Esophagus (tissue), 2 donors: ENCODE measurements around the gene XRCC3. TPM values are rescaled to one million over a fixed set of nuclear protein-coding genes. Genes with fewer than 3 reads are reported as not detected.

ENCODE experiments used
- H3K27ac ChIP-seq, 2 donors: one replicate each; pipeline ENCODE4 v1.5.1; 2013; ENCODE audit warnings: low read depth in 2 of 2, mild to moderate bottlenecking in 2 of 2, inconsistent platforms in 1 of 2, low read length in 1 of 2, moderate library complexity in 1 of 2
- H3K27me3 ChIP-seq, 2 donors: one replicate each; pipeline ENCODE4 v1.6.1; 2013; ENCODE audit warnings: low read length in 2 of 2, control low read depth in 1 of 2, mild to moderate bottlenecking in 1 of 2; ENCODE audit not compliant: insufficient read depth in 2 of 2, control insufficient read depth in 1 of 2
- H3K36me3 ChIP-seq, 2 donors: one replicate each; pipeline ENCODE4 v1.6.1; 2013; ENCODE audit warnings: low read length in 1 of 2; ENCODE audit not compliant: control insufficient read depth in 2 of 2, insufficient read depth in 2 of 2
- H3K4me1 ChIP-seq, 2 donors: one replicate each; pipeline ENCODE4 v1.6.1; 2013; ENCODE audit warnings: low read length in 1 of 2; ENCODE audit not compliant: control insufficient read depth in 2 of 2, insufficient read depth in 2 of 2
- H3K4me3 ChIP-seq, 2 donors: one replicate each; pipeline ENCODE4 v1.5.1; 2013; ENCODE audit warnings: low read length in 2 of 2, mild to moderate bottlenecking in 2 of 2, low read depth in 1 of 2, moderate library complexity in 1 of 2
- H3K9me3 ChIP-seq, 2 donors: one replicate each; pipeline ENCODE4 v1.6.1; 2013; ENCODE audit warnings: mild to moderate bottlenecking in 2 of 2, low read depth in 1 of 2, low read length in 1 of 2, moderate library complexity in 1 of 2; ENCODE audit not compliant: control insufficient read depth in 2 of 2, insufficient read depth in 1 of 2
- WGBS, 2 donors: extraction: QIAGEN DNeasy Blood & Tissue Kit; methylation state at CpG; one replicate each; pipeline ENCODE4 v1.1.7; 2013; 5-methylcytosine and 5-hydroxymethylcytosine counted together
- polyA plus RNA-seq, 2 donors: library from polyadenylated mRNA; stranded (reverse); fragments of 200-250 nt; gene quantifications; one replicate each; pipeline ENCODE4 v1.2.3, GENCODE V29; 2013
- donor health status: healthy with polysubstance abuse.
- donor health status: Bipolar disorder and iron deficiency.

The XRCC3 gene
- polyA plus RNA-seq, 2 donors = 7.7 to 17.6 TPM

- H3K27ac ChIP-seq = no peak overlapping the region
- H3K36me3 ChIP-seq = peaks cover 7 to 24% of the 10 kb centered on the region in 2 donors
- no peak overlapping the region for H3K4me3 ChIP-seq
- H3K4me1 ChIP-seq = peaks cover 3 to 10% of the 10 kb centered on the region in 2 donors
- H3K9me3 ChIP-seq = peaks cover 0 to 2% of the 10 kb centered on the region in 2 donors
- no peaks in the 10 kb centered on the region for H3K27me3 ChIP-seq
- WGBS, 2 donors = 54 to 66% methylated on average over 16 of the region's 16 CpGs
Observed at GRCh38 chr14:103688906-103689902, 26.0 kb downstream of the XRCC3 start.

GRCh38 chr14:103688441-103688840, 26.8 kb downstream of the XRCC3 start:
- no peaks in the 10 kb centered on the region for H3K9me3 ChIP-seq
- H3K4me3 ChIP-seq = no peak overlapping the region
- peaks cover 7 to 23% of the 10 kb centered on the region in 2 donors for H3K36me3 ChIP-seq
- H3K4me1 ChIP-seq = peaks cover 3 to 8% of the 10 kb centered on the region in 2 donors
- H3K27me3 ChIP-seq = no peaks in the 10 kb centered on the region
- WGBS, 2 donors = 82 to 91% methylated on average over 5 of the region's 5 CpGs
- no peak overlapping the region for H3K27ac ChIP-seq

GRCh38 chr14:103687712-103688111, 27.5 kb downstream of the XRCC3 start:
- no peak overlapping the region for H3K4me3 ChIP-seq
- no peaks in the 10 kb centered on the region for H3K9me3 ChIP-seq
- H3K36me3 ChIP-seq = peaks cover 12 to 29% of the 10 kb centered on the region in 2 donors
- no peak overlapping the region for H3K27ac ChIP-seq
- H3K27me3 ChIP-seq = no peaks in the 10 kb centered on the region
- H3K4me1 ChIP-seq = peaks cover 3% of the 10 kb centered on the region in 2 donors
- WGBS, 2 donors = 93 to 94% methylated on average over 4 of the region's 4 CpGs

- H3K4me1 ChIP-seq = no peaks in the 10 kb centered on the region
- no peaks in the 10 kb centered on the region for H3K27me3 ChIP-seq
- H3K4me3 ChIP-seq = no peak overlapping the region
- H3K27ac ChIP-seq = no peak overlapping the region
- H3K9me3 ChIP-seq = no peaks in the 10 kb centered on the region
- H3K36me3 ChIP-seq = peaks cover 8 to 28% of the 10 kb centered on the region in 2 donors
- 81 to 83% methylated on average over 19 of the region's 19 CpGs for WGBS, 2 donors
Observed at GRCh38 chr14:103686831-103687485, 28.3 kb downstream of the XRCC3 start.

- WGBS, 2 donors = 88 to 90% methylated on average over 20 to 23 of the region's 23 CpGs
- H3K9me3 ChIP-seq = no peaks in the 10 kb centered on the region
Observed at GRCh38 chr14:103685276-103686211, 29.7 kb downstream of the XRCC3 start.

GRCh38 chr14:103684871-103685270, 30.4 kb downstream of the XRCC3 start:
- no peak overlapping the region for H3K27ac ChIP-seq
- H3K4me3 ChIP-seq = no peak overlapping the region
- no peaks in the 10 kb centered on the region for H3K9me3 ChIP-seq
- peaks cover 15 to 38% of the 10 kb centered on the region in 2 donors for H3K36me3 ChIP-seq
- 87% methylated on average over 15 of the region's 15 CpGs for WGBS, 2 donors
- no peaks in the 10 kb centered on the region for H3K4me1 ChIP-seq
- no peaks in the 10 kb centered on the region for H3K27me3 ChIP-seq

More at GRCh38 chr14:103685276-103686211, 29.7 kb downstream of the XRCC3 start:
- Histone ChIP-seq H3K4me1 (no peaks in the 10 kb centered on the region), H3K27ac (no peak overlapping the region), H3K36me3 (peaks cover 13 to 35% of the 10 kb centered on the region in 2 donors), H3K4me3 (no peak overlapping the region), H3K27me3 (no peaks in the 10 kb centered on the region)

- H3K27ac ChIP-seq = no peak overlapping the region
Observed at GRCh38 chr14:103684471-103684870, 30.8 kb downstream of the XRCC3 start.

GRCh38 chr14:103683139-103683538, 32.1 kb downstream of the XRCC3 start:
- H3K4me3 ChIP-seq = no peak overlapping the region
- no peak overlapping the region for H3K27ac ChIP-seq

More at GRCh38 chr14:103684471-103684870, 30.8 kb downstream of the XRCC3 start:
- H3K36me3 ChIP-seq = peaks cover 15 to 40% of the 10 kb centered on the region in 2 donors
- H3K9me3 ChIP-seq = no peaks in the 10 kb centered on the region
- H3K4me1 ChIP-seq = no peaks in the 10 kb centered on the region
- 83 to 85% methylated on average over 6 of the region's 6 CpGs for WGBS, 2 donors
- H3K27me3 ChIP-seq = no peaks in the 10 kb centered on the region
- no peak overlapping the region for H3K4me3 ChIP-seq

More at GRCh38 chr14:103683139-103683538, 32.1 kb downstream of the XRCC3 start:
- Histone ChIP-seq H3K9me3 (no peaks in the 10 kb centered on the region), H3K36me3 (peaks cover 15 to 47% of the 10 kb centered on the region in 2 donors), H3K4me1 (no peaks in the 10 kb centered on the region), H3K27me3 (no peaks in the 10 kb centered on the region)
- WGBS, 2 donors = 80 to 82% methylated on average over 15 of the region's 15 CpGs
